ENCODE data around the gene ZNRF2. TPM values are rescaled to one million over a fixed set of nuclear protein-coding genes. Genes with fewer than 3 reads are reported as not detected.

ZNRF2 gene
- total RNA-seq, 4 donors from 2014 or later: 19.6 to 26.3 (median 22.5) TPM

GRCh38 chr7:30308389-30308788, 24.0 kb downstream of the ZNRF2 start:
- H3K27ac ChIP-seq: no peak overlapping the region
- no peak overlapping the region for H3K4me3 ChIP-seq
- WGBS, 2 donors: 71 to 81% methylated on average over 2 of the region's 2 CpGs
- H3K9me3 ChIP-seq: no peaks in the 10 kb centered on the region
- no peaks in the 10 kb centered on the region for H3K27me3 ChIP-seq
- H3K4me1 ChIP-seq: peaks cover 0 to 88% (median 11%) of the 10 kb centered on the region in 3 donors
- no peaks in the 10 kb centered on the region for H3K36me3 ChIP-seq
- no peak for TF ChIP-seq CTCF (IDR thresholded peaks at IDR 0.05)
- TF ChIP-seq POLR2A (IDR thresholded peaks at IDR 0.05): no peak
- no peak for DNase-seq
- intact Hi-C loops (cut with DNase I): no loop called here

GRCh38 chr7:30309302-30309701, 24.9 kb downstream of the ZNRF2 start:
- peak overlapping the region in 3 of 4 donors; percentile 17 to 54 (median 49) for H3K27ac ChIP-seq
- intact Hi-C loops (cut with DNase I): no loop called here
- no peaks in the 10 kb centered on the region for H3K9me3 ChIP-seq
- H3K27me3 ChIP-seq: no peaks in the 10 kb centered on the region
- DNase-seq: no peak
- 78 to 84% methylated on average over 1 of the region's 1 CpG for WGBS, 2 donors
- peaks cover 0 to 84% (median 7%) of the 10 kb centered on the region in 3 donors for H3K4me1 ChIP-seq
- TF ChIP-seq CTCF (IDR thresholded peaks at IDR 0.05): no peak
- no peak for TF ChIP-seq POLR2A (IDR thresholded peaks at IDR 0.05)
- no peak overlapping the region for H3K4me3 ChIP-seq
- H3K36me3 ChIP-seq: no peaks in the 10 kb centered on the region

- Histone ChIP-seq H3K4me1 (peaks cover 0 to 79% (median 3%) of the 10 kb centered on the region in 3 donors), H3K9me3 (no peaks in the 10 kb centered on the region), H3K27me3 (no peaks in the 10 kb centered on the region), H3K4me3 (no peak overlapping the region), H3K27ac (peak overlapping the region; percentile 18 to 54 (median 34)), H3K36me3 (no peaks in the 10 kb centered on the region)
- no peak for DNase-seq
- intact Hi-C loops (cut with DNase I): no loop called here
- TF ChIP-seq CTCF (IDR thresholded peaks at IDR 0.05) (no peak), POLR2A (IDR thresholded peaks at IDR 0.05) (no peak)
- WGBS, 2 donors: 46 to 58% methylated on average over 2 of the region's 2 CpGs
Measured at GRCh38 chr7:30309842-30310435, 25.5 kb downstream of the ZNRF2 start.

GRCh38 chr7:30310674-30311362, 26.4 kb downstream of the ZNRF2 start:
- Histone ChIP-seq H3K27ac (peak overlapping the region in 3 of 4 donors; percentile 20 to 54 (median 49)), H3K4me3 (no peak overlapping the region), H3K4me1 (peaks cover 0 to 79% (median 3%) of the 10 kb centered on the region in 3 donors), H3K27me3 (no peaks in the 10 kb centered on the region), H3K9me3 (no peaks in the 10 kb centered on the region), H3K36me3 (no peaks in the 10 kb centered on the region)
- intact Hi-C loops (cut with DNase I): no loop called here
- 79 to 90% methylated on average over 9 of the region's 9 CpGs for WGBS, 2 donors
- TF ChIP-seq CTCF (IDR thresholded peaks at IDR 0.05) (no peak), POLR2A (IDR thresholded peaks at IDR 0.05) (no peak)
- DNase-seq: no peak

GRCh38 chr7:30312178-30312577, 27.8 kb downstream of the ZNRF2 start:
- H3K36me3 ChIP-seq: no peaks in the 10 kb centered on the region
- intact Hi-C loops (cut with DNase I): no loop called here
- H3K4me1 ChIP-seq: peaks cover 0 to 81% (median 3%) of the 10 kb centered on the region in 3 donors
- no peak overlapping the region for H3K4me3 ChIP-seq
- H3K9me3 ChIP-seq: no peaks in the 10 kb centered on the region
- peak overlapping the region in 1 of 4 donors; percentile 14 for H3K27ac ChIP-seq
- no peak for DNase-seq
- TF ChIP-seq POLR2A (IDR thresholded peaks at IDR 0.05) (no peak), CTCF (IDR thresholded peaks at IDR 0.05) (no peak)
- 78 to 97% methylated on average over 3 of the region's 3 CpGs for WGBS, 2 donors
- H3K27me3 ChIP-seq: no peaks in the 10 kb centered on the region

Data from esophagus squamous epithelium (tissue), 5 donors.